ENCODE results near the gene GALNT17. TPM values are rescaled to one million over a fixed set of nuclear protein-coding genes. Genes with fewer than 3 reads are reported as not detected.

The GALNT17 gene
- polyA plus RNA-seq, 1 donor from 2014 or later, result 15.7 TPM

- Histone ChIP-seq H3F3A (ENCODE audit: insufficient read depth, low read length, poor library complexity, severe bottlenecking) (no peaks in the 10 kb centered on the region), H3K27me3 (ENCODE audit: insufficient read depth, low read depth, low read length) (no peaks in the 10 kb centered on the region), H4K20me1 (ENCODE audit: insufficient read depth) (no peaks in the 10 kb centered on the region), H2AFZ (ENCODE audit: low read depth, low read length) (no peak overlapping the region), H3K9me3 (ENCODE audit: low read length) (no peaks in the 10 kb centered on the region), H3K27ac (ENCODE audit: low read length) (no peak overlapping the region), H3K4me2 (ENCODE audit: low read length) (no peak overlapping the region), H3K4me3 (ENCODE audit: low read length) (no peak overlapping the region), H3K79me2 (replicated peaks; ENCODE audit: insufficient read depth, low read length) (no peaks in the 10 kb centered on the region), H3K36me3 (ENCODE audit: insufficient read depth, low read length) (no peaks in the 10 kb centered on the region), H3K9ac (ENCODE audit: low read length) (no peak overlapping the region), H3K9me2 (ENCODE audit: insufficient read depth, low read length) (no peaks in the 10 kb centered on the region)
- TF ChIP-seq POLR2AphosphoS5 (IDR thresholded peaks at IDR 0.05) (no peak), SMC3 (conservative IDR thresholded peaks at IDR 0.05; ENCODE audit: poor library complexity) (no peak), CTCF (IDR thresholded peaks at IDR 0.05; ENCODE audit: poor library complexity, severe bottlenecking) (no peak)
Measured at GRCh38 chr7:71389976-71390375, 258.0 kb downstream of the GALNT17 start.

- Histone ChIP-seq H3K27ac (ENCODE audit: low read length) (no peak overlapping the region), H3F3A (ENCODE audit: insufficient read depth, low read length, poor library complexity, severe bottlenecking) (no peaks in the 10 kb centered on the region), H3K9me3 (ENCODE audit: low read length) (no peaks in the 10 kb centered on the region), H3K27me3 (ENCODE audit: insufficient read depth, low read depth, low read length) (no peaks in the 10 kb centered on the region), H3K4me2 (ENCODE audit: low read length) (no peak overlapping the region), H4K20me1 (ENCODE audit: insufficient read depth) (no peaks in the 10 kb centered on the region), H3K79me2 (replicated peaks; ENCODE audit: insufficient read depth, low read length) (no peaks in the 10 kb centered on the region), H3K9me2 (ENCODE audit: insufficient read depth, low read length) (no peaks in the 10 kb centered on the region), H3K9ac (ENCODE audit: low read length) (no peak overlapping the region), H2AFZ (ENCODE audit: low read depth, low read length) (no peak overlapping the region), H3K36me3 (ENCODE audit: insufficient read depth, low read length) (no peaks in the 10 kb centered on the region), H3K4me3 (ENCODE audit: low read length) (no peak overlapping the region)
- TF ChIP-seq MXI1 (conservative IDR thresholded peaks at IDR 0.05; ENCODE audit: poor library complexity, severe bottlenecking) (no peak), EP300 (conservative IDR thresholded peaks at IDR 0.05; ENCODE audit: poor library complexity, severe bottlenecking) (no peak), RAD21 (conservative IDR thresholded peaks at IDR 0.05) (no peak), POLR2AphosphoS5 (IDR thresholded peaks at IDR 0.05) (no peak), EZH2 (IDR thresholded peaks at IDR 0.05; ENCODE audit: borderline replicate concordance, insufficient read depth, low read length, poor library complexity, severe bottlenecking) (no peak)
Measured at GRCh38 chr7:71393661-71394060, 261.7 kb downstream of the GALNT17 start.

GRCh38 chr7:71402684-71403083 lies 270.7 kb downstream of the GALNT17 start:
- H3K36me3 ChIP-seq (ENCODE audit: insufficient read depth, low read length), result no peaks in the 10 kb centered on the region
- no peak overlapping the region for H2AFZ ChIP-seq (ENCODE audit: low read depth, low read length)
- H3K27ac ChIP-seq (ENCODE audit: low read length), result no peak overlapping the region
- H3K4me3 ChIP-seq (ENCODE audit: low read length), result no peak overlapping the region
- no peak overlapping the region for H3K4me2 ChIP-seq (ENCODE audit: low read length)
- no peak overlapping the region for H3K9ac ChIP-seq (ENCODE audit: low read length)
- H3K9me2 ChIP-seq (ENCODE audit: insufficient read depth, low read length), result no peaks in the 10 kb centered on the region
- TF ChIP-seq POLR2AphosphoS5 (IDR thresholded peaks at IDR 0.05), result no peak
- TF ChIP-seq TAF1 (IDR thresholded peaks at IDR 0.05; ENCODE audit: low read depth), result no peak
- no peak for TF ChIP-seq MXI1 (conservative IDR thresholded peaks at IDR 0.05; ENCODE audit: poor library complexity, severe bottlenecking)
- no peak for TF ChIP-seq SMC3 (conservative IDR thresholded peaks at IDR 0.05; ENCODE audit: poor library complexity)
- TF ChIP-seq CTCF (IDR thresholded peaks at IDR 0.05; ENCODE audit: poor library complexity, severe bottlenecking), result no peak
- no peak for TF ChIP-seq EZH2 (IDR thresholded peaks at IDR 0.05; ENCODE audit: borderline replicate concordance, insufficient read depth, low read length, poor library complexity, severe bottlenecking)
- no peak for TF ChIP-seq RAD21 (conservative IDR thresholded peaks at IDR 0.05)
- H4K20me1 ChIP-seq (ENCODE audit: insufficient read depth), result no peaks in the 10 kb centered on the region
- no peaks in the 10 kb centered on the region for H3K79me2 ChIP-seq (replicated peaks; ENCODE audit: insufficient read depth, low read length)
- H3F3A ChIP-seq (ENCODE audit: insufficient read depth, low read length, poor library complexity, severe bottlenecking), result no peaks in the 10 kb centered on the region
- H3K27me3 ChIP-seq (ENCODE audit: insufficient read depth, low read depth, low read length), result no peaks in the 10 kb centered on the region
- no peaks in the 10 kb centered on the region for H3K9me3 ChIP-seq (ENCODE audit: low read length)

Data from neural cell (in vitro differentiated cells).